Lower leg skin (tissue), 4 donors: Measurements from ENCODE around the gene MAP7. TPM values are rescaled to one million over a fixed set of nuclear protein-coding genes. Genes with fewer than 3 reads are reported as not detected.
"Not testable (repeated sequence)": the region's sequence is repeated elsewhere in the genome, so short reads cannot be mapped to it uniquely, and the experiment has no call there.

Experiments used
- DNase-seq, 2 donors: peaks; one replicate each; pipeline ENCODE4 v3.0.0-alpha.2; 2019; ENCODE audit warnings: low spot score in 2 of 2
- H3K4me3 ChIP-seq: fragments of 200-600 bp; sonication (generic); 2 replicates; pipeline ENCODE4 v1.5.1; 2017; ENCODE audit warnings: mild to moderate bottlenecking, low read depth; ENCODE audit not compliant: poor library complexity, severe bottlenecking
- CTCF ChIP-seq, 3 donors: fragments of 450-650 bp; IDR thresholded peaks; one replicate each; pipeline ENCODE4 v1.5.1; 2016; ENCODE audit warnings: antibody characterized with exemption in 3 of 3, mild to moderate bottlenecking in 3 of 3, moderate library complexity in 2 of 3
- POLR2A ChIP-seq, 2 donors: fragments of 450-650 bp; IDR thresholded peaks; one replicate each; pipeline ENCODE4 v1.6.1; 2016 to 2017; ENCODE audit warnings: antibody characterized with exemption in 2 of 2, mild to moderate bottlenecking in 1 of 2, moderate library complexity in 1 of 2
- WGBS, 2 donors: methylation state at CpG; one replicate each; pipeline ENCODE4 v1.1.5; 2018; 5-methylcytosine and 5-hydroxymethylcytosine counted together
- intact Hi-C: fragments of 100-400 bp; cut with DNase I; formaldehyde crosslinking; loops from one replicate; pipeline ENCODE4 v1.15.0; 2023; ENCODE audit warnings: low total_unique reads
- total RNA-seq, 4 donors: library from RNA; depleted of rRNA; stranded (reverse); fragments of >200 nt; gene quantifications; one replicate each; pipeline ENCODE4 v1.1.0, GENCODE V29; 2016

MAP7 gene
- total RNA-seq, 4 donors from 2014 or later = 32.5 to 41.8 (median 39.0) TPM

GRCh38 chr6:136487759-136488425, 62.3 kb downstream of the MAP7 start:
- 68 to 74% methylated on average over 7 of the region's 7 CpGs for WGBS, 2 donors
- no peak for DNase-seq
- H3K4me3 ChIP-seq = no peak overlapping the region
- intact Hi-C loops = no loop called here
- TF ChIP-seq POLR2A (IDR thresholded peaks at IDR 0.05) (no peak), CTCF (IDR thresholded peaks at IDR 0.05) (no peak)

- no peak overlapping the region for H3K4me3 ChIP-seq
- DNase-seq = no peak
- 74 to 76% methylated on average over 1 of the region's 1 CpG for WGBS, 2 donors
- intact Hi-C loops = no loop called here
- no peak for TF ChIP-seq CTCF (IDR thresholded peaks at IDR 0.05)
- TF ChIP-seq POLR2A (IDR thresholded peaks at IDR 0.05) = no peak
Observed at GRCh38 chr6:136486357-136486756, 63.9 kb downstream of the MAP7 start.

GRCh38 chr6:136483906-136484305, 66.3 kb downstream of the MAP7 start:
- TF ChIP-seq CTCF (IDR thresholded peaks at IDR 0.05) (no peak), POLR2A (IDR thresholded peaks at IDR 0.05) (no peak)
- WGBS, 2 donors = 83 to 93% methylated on average over 3 of the region's 3 CpGs
- no peak overlapping the region for H3K4me3 ChIP-seq
- no peak for DNase-seq
- intact Hi-C loops = no loop called here

GRCh38 chr6:136483005-136483404, 67.2 kb downstream of the MAP7 start:
- intact Hi-C loops, DNase-seq, H3K4me3 ChIP-seq: not testable (repeated sequence)
- 91 to 95% methylated on average over 2 of the region's 2 CpGs for WGBS, 2 donors

- no peak overlapping the region for H3K4me3 ChIP-seq
- no peak for DNase-seq
- TF ChIP-seq POLR2A (IDR thresholded peaks at IDR 0.05) (no peak), CTCF (IDR thresholded peaks at IDR 0.05) (no peak)
- intact Hi-C loops = no loop called here
Observed at GRCh38 chr6:136477548-136477947, 72.7 kb downstream of the MAP7 start.

GRCh38 chr6:136475686-136476085, 74.5 kb downstream of the MAP7 start:
- WGBS, 2 donors = 89 to 93% methylated on average over 4 of the region's 4 CpGs
- DNase-seq = no peak
- intact Hi-C loops = no loop called here
- no peak for TF ChIP-seq POLR2A (IDR thresholded peaks at IDR 0.05)
- no peak for TF ChIP-seq CTCF (IDR thresholded peaks at IDR 0.05)
- H3K4me3 ChIP-seq = no peak overlapping the region
